Panc1 (cell line): ENCODE data around the gene EFEMP1. TPM values are rescaled to one million over a fixed set of nuclear protein-coding genes. Genes with fewer than 3 reads are reported as not detected.

Experiments
- ATAC-seq: fragments of 200-7000 bp; cut with Tn5 transposase; 2 replicates; pipeline ENCODE4 v1.9.1; 2020; ENCODE audit warnings: mild to moderate bottlenecking, moderate library complexity
- BruUV-seq: library from RNA; stranded (reverse); fragments of 400-500 nt; replicated peaks from 2 replicates; lab custom pipeline; 2021; lab: Mats Ljungman, UMichigan
- CTCF ChIA-PET: fragments of 300-600 bp; sonication (Branson Sonifier 250); formaldehyde crosslinking; loops from one replicate; lab custom pipeline; 2022; ENCODE audit warnings: antibody characterized with exemption; lab: Charles Lee
- POLR2A ChIA-PET: fragments of 300-600 bp; sonication (Branson Sonifier 250); formaldehyde crosslinking; loops from one replicate; lab custom pipeline; 2022; ENCODE audit warnings: antibody characterized with exemption; lab: Charles Lee
- DNase-seq: peaks from one replicate; pipeline ENCODE4 v3.0.0-alpha.2; 2010; ENCODE audit warnings: low read depth, low spot score
- H3K27ac ChIP-seq: 2 replicates; pipeline ENCODE4 v1.5.1; 2011; ENCODE audit warnings: mild to moderate bottlenecking, low read length, inconsistent platforms
- H3K27me3 ChIP-seq: fragments of 200-500 bp; sonication (Bioruptor generic); 2 replicates; pipeline ENCODE4 v1.6.0; 2014; ENCODE audit warnings: low read length, inconsistent platforms; ENCODE audit not compliant: control insufficient read depth, insufficient read depth
- H3K36me3 ChIP-seq: fragments of 200-500 bp; sonication (Bioruptor generic); 2 replicates; pipeline ENCODE4 v1.5.1; 2014; ENCODE audit warnings: inconsistent platforms, mild to moderate bottlenecking, low read length, moderate library complexity; ENCODE audit not compliant: control insufficient read depth, insufficient read depth
- H3K4me1 ChIP-seq: 2 replicates; pipeline ENCODE4 v1.5.1; 2011; ENCODE audit warnings: inconsistent platforms, mild to moderate bottlenecking, low read length, moderate library complexity; ENCODE audit not compliant: control insufficient read depth, insufficient read depth
- H3K4me3 ChIP-seq, 2 experiments: 2 replicates each; pipeline ENCODE4 v1.5.1; 2011 to 2012; ENCODE audit warnings: low read depth in 2 of 2, low read length in 2 of 2, mild to moderate bottlenecking in 2 of 2, inconsistent platforms in 1 of 2, moderate library complexity in 1 of 2
- H3K9me3 ChIP-seq: fragments of 200-500 bp; sonication (Bioruptor generic); 2 replicates; pipeline ENCODE4 v1.5.1; 2014; ENCODE audit warnings: low read depth, mild to moderate bottlenecking, inconsistent platforms, low read length, moderate library complexity; ENCODE audit not compliant: control insufficient read depth, insufficient read depth
- POLR2AphosphoS5 ChIP-seq: IDR thresholded peaks from 2 replicates; pipeline ENCODE4 v1.6.1; 2012; ENCODE audit warnings: mild to moderate bottlenecking, low read depth, low read length, moderate library complexity
- SIN3A ChIP-seq: IDR thresholded peaks from 2 replicates; pipeline ENCODE4 v1.6.1; 2012; ENCODE audit warnings: low read depth, mild to moderate bottlenecking, low read length, moderate library complexity, borderline replicate concordance; ENCODE audit not compliant: insufficient read depth
- TCF7L2 ChIP-seq: IDR thresholded peaks from 2 replicates; pipeline ENCODE4 v1.6.1; 2011; ENCODE audit warnings: mild to moderate bottlenecking, low read depth, low read length, inconsistent platforms
- in situ Hi-C: cut with HindIII; loops from 2 replicates; pipeline ENCODE4 v1.10.0; 2016; ENCODE audit warnings: low sequenced_read_pairs, low pct_unique_long_range_greater_than_20kb
- intact Hi-C: fragments of 100-400 bp; cut with micrococcal nuclease; formaldehyde crosslinking; loops from one replicate; pipeline ENCODE4 v1.10.0; 2022; ENCODE audit not compliant: unreplicated experiment
- total RNA-seq: library from RNA; stranded (reverse); gene quantifications from one replicate; pipeline ENCODE4 v1.2.1, GENCODE V29; 2021; ENCODE audit not compliant: unreplicated experiment
- TF ChIP-seq, protein P1 (sequence below): fragments of 450-650 bp; IDR thresholded peaks from 2 replicates; pipeline ENCODE4 v1.5.1; 2017; ENCODE audit warnings: mild to moderate bottlenecking
- TF ChIP-seq, protein P2 (sequence below), 2 experiments: IDR thresholded peaks; 2 replicates each; pipeline ENCODE4 v1.6.1; 2011 to 2012; ENCODE audit warnings: low read depth in 2 of 2, control low read depth in 1 of 2, low read length in 1 of 2, mild to moderate bottlenecking in 1 of 2, moderate library complexity in 1 of 2; ENCODE audit not compliant: insufficient read depth in 1 of 2

EFEMP1 gene
- total RNA-seq, 1 experiment from 2014 or later, result 15.5 TPM

DNA sequence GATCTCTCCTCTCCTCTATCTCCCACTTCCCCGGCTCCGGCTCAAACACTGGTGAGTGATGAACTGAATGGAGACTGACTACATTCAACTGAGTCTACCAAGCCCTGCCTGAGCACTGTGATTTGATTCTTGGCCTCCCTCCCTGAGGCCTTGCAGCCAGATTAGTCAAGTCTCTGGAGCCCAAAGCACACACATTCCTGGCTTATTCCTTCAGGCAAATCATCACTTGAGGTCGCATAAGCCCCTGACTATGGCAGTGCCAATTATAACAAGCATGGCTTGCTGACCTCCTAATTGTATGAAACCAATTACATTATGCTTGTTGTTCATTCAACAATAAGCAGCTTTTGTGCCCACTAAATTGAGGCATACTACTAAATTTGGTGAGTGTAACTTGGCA lies 34.6 kb downstream of the EFEMP1 start:
- POLR2A ChIA-PET, result no interaction called here
- intact Hi-C loops (no loop called here), in situ Hi-C loops (no loop called here)

DNA sequence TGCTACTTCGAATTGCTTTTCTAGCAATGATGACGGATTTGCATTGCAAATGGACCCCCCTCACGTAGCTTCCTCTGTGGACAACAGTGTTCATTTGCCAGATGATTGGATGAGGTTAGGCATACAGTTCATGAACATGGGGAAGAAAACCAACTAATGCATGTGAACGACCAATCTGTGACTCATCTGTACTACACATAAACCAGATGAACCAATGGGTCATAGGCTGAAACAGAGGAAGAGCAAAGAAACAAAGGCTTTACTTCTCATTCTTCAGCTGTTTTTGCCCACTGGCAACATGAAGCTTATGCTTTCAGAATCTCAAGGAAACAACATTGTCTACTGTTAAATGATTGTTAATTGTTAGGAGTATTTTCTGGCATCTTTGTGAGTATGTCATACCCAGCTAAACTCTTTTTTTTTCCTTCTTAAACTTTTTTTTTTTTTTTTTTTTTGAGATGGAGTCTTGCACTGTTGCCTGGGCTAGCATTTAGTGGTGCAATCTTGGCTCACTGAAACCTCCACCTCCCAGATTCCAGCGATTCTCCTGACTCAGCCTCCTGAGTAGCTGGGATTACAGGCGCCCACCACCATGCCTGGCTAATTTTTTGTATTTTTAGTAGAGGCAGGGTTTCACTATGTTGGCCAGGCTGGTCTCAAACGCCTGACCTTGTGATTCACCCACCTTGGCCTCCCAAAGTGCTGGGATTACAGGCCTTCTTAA lies 35.5 kb downstream of the EFEMP1 start:
- POLR2A ChIA-PET, result no interaction called here
- no TSS peak for BruUV-seq
- Histone ChIP-seq H3K27ac (no peak overlapping the region), H3K36me3 (no peaks in the 10 kb centered on the region), H3K27me3 (no peaks in the 10 kb centered on the region; the same call in 1 of the 2 replicates), H3K9me3 (no peaks in the 10 kb centered on the region), H3K4me3 (no peak overlapping the region), H3K4me1 (no peaks in the 10 kb centered on the region)
- TF ChIP-seq, protein P1, sequence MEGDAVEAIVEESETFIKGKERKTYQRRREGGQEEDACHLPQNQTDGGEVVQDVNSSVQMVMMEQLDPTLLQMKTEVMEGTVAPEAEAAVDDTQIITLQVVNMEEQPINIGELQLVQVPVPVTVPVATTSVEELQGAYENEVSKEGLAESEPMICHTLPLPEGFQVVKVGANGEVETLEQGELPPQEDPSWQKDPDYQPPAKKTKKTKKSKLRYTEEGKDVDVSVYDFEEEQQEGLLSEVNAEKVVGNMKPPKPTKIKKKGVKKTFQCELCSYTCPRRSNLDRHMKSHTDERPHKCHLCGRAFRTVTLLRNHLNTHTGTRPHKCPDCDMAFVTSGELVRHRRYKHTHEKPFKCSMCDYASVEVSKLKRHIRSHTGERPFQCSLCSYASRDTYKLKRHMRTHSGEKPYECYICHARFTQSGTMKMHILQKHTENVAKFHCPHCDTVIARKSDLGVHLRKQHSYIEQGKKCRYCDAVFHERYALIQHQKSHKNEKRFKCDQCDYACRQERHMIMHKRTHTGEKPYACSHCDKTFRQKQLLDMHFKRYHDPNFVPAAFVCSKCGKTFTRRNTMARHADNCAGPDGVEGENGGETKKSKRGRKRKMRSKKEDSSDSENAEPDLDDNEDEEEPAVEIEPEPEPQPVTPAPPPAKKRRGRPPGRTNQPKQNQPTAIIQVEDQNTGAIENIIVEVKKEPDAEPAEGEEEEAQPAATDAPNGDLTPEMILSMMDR, result no peak
- TF ChIP-seq SIN3A (no peak), POLR2AphosphoS5 (no peak)
- TF ChIP-seq, protein P2, sequence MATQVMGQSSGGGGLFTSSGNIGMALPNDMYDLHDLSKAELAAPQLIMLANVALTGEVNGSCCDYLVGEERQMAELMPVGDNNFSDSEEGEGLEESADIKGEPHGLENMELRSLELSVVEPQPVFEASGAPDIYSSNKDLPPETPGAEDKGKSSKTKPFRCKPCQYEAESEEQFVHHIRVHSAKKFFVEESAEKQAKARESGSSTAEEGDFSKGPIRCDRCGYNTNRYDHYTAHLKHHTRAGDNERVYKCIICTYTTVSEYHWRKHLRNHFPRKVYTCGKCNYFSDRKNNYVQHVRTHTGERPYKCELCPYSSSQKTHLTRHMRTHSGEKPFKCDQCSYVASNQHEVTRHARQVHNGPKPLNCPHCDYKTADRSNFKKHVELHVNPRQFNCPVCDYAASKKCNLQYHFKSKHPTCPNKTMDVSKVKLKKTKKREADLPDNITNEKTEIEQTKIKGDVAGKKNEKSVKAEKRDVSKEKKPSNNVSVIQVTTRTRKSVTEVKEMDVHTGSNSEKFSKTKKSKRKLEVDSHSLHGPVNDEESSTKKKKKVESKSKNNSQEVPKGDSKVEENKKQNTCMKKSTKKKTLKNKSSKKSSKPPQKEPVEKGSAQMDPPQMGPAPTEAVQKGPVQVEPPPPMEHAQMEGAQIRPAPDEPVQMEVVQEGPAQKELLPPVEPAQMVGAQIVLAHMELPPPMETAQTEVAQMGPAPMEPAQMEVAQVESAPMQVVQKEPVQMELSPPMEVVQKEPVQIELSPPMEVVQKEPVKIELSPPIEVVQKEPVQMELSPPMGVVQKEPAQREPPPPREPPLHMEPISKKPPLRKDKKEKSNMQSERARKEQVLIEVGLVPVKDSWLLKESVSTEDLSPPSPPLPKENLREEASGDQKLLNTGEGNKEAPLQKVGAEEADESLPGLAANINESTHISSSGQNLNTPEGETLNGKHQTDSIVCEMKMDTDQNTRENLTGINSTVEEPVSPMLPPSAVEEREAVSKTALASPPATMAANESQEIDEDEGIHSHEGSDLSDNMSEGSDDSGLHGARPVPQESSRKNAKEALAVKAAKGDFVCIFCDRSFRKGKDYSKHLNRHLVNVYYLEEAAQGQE (IDR thresholded peaks at IDR 0.05; ENCODE audit: insufficient read depth in 1 of 2, low read depth in 2 of 2, low read length in 1 of 2), result no peak
- ATAC-seq, result no peak
- no peak for DNase-seq
- intact Hi-C loops, result no loop called here
- CTCF ChIA-PET, result interaction anchor here (0.6 kb wide), 1 partner anchor 1567 kb away, joined by 3 read pairs; no protein-coding TSS in a partner anchor
- in situ Hi-C loops, result no loop called here

More for the DNA sequence above, 34.6 kb downstream of the EFEMP1 start:
- CTCF ChIA-PET, result no interaction called here
- Histone ChIP-seq H3K4me1 (no peaks in the 10 kb centered on the region), H3K9me3 (no peaks in the 10 kb centered on the region), H3K4me3 (no peak overlapping the region), H3K27me3 (no peaks in the 10 kb centered on the region; the same call in 1 of the 2 replicates), H3K36me3 (no peaks in the 10 kb centered on the region), H3K27ac (no peak overlapping the region)
- ATAC-seq (no peak), DNase-seq (no peak)
- BruUV-seq, result no TSS peak
- TF ChIP-seq, protein P1, result no peak
- TF ChIP-seq TCF7L2 (no peak), POLR2AphosphoS5 (no peak), SIN3A (no peak)
- TF ChIP-seq, protein P2 (IDR thresholded peaks at IDR 0.05; ENCODE audit: insufficient read depth in 1 of 2, low read depth in 2 of 2, low read length in 1 of 2), result no peak
